Lower leg skin (tissue), 3 donors: ENCODE results near the gene NSMCE1.

Experiments
- POLR2A ChIP-seq, 2 donors: fragments of 450-650 bp; IDR thresholded peaks; one replicate each; pipeline ENCODE4 v1.6.1; 2016 to 2017; ENCODE audit warnings: antibody characterized with exemption in 2 of 2, mild to moderate bottlenecking in 1 of 2, moderate library complexity in 1 of 2
- TF ChIP-seq, protein P1 (sequence below), 3 donors: fragments of 450-650 bp; IDR thresholded peaks; one replicate each; pipeline ENCODE4 v1.5.1; 2016; ENCODE audit warnings: antibody characterized with exemption in 3 of 3, mild to moderate bottlenecking in 3 of 3, moderate library complexity in 2 of 3

DNA sequence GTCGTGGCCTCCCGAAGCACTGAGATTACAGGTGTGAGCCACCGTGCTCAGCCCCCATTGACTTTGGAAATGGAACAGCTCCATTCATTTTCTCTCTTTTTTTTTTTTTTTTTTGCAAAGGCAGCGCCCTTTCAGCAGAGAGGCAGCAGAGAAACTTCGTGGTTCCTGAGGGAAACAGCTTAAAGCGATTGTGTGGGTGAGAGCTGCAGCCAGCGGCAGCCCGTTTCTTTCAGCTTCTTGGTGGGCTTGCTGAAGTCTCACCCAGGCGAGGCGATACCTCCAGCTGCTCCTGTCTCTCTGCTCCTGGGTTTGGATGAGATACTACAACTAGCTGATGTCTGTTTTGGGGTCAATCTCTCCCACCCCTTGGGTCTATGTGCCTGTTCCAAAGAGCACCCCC, 57.5 kb downstream of the NSMCE1 start:
- TF ChIP-seq, protein P1, sequence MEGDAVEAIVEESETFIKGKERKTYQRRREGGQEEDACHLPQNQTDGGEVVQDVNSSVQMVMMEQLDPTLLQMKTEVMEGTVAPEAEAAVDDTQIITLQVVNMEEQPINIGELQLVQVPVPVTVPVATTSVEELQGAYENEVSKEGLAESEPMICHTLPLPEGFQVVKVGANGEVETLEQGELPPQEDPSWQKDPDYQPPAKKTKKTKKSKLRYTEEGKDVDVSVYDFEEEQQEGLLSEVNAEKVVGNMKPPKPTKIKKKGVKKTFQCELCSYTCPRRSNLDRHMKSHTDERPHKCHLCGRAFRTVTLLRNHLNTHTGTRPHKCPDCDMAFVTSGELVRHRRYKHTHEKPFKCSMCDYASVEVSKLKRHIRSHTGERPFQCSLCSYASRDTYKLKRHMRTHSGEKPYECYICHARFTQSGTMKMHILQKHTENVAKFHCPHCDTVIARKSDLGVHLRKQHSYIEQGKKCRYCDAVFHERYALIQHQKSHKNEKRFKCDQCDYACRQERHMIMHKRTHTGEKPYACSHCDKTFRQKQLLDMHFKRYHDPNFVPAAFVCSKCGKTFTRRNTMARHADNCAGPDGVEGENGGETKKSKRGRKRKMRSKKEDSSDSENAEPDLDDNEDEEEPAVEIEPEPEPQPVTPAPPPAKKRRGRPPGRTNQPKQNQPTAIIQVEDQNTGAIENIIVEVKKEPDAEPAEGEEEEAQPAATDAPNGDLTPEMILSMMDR (IDR thresholded peaks at IDR 0.05) = no peak
- no peak for TF ChIP-seq POLR2A (IDR thresholded peaks at IDR 0.05)
